GM12878 (cell line): ENCODE measurements around the gene MAML3. TPM values are rescaled to one million over a fixed set of nuclear protein-coding genes. Genes with fewer than 3 reads are reported as not detected.

Experiments
- ATAC-seq: fragments of 200-7000 bp; cut with Tn5 transposase; 3 replicates; pipeline ENCODE4 v1.9.1; 2020; ENCODE audit warnings: mild to moderate bottlenecking, moderate library complexity
- BruUV-seq: library from RNA; stranded (reverse); fragments of 400-500 nt; replicated peaks from 2 replicates; lab custom pipeline; 2021; lab: Mats Ljungman, UMichigan
- CTCF ChIA-PET: fragments of 300-600 bp; sonication (Branson Sonifier 250); formaldehyde crosslinking; extraction: SDS; loops from one replicate; lab custom pipeline; 2021; ENCODE audit warnings: inconsistent platforms; lab: Yijun Ruan, JAX
- POLR2A ChIA-PET: fragments of 350-600 bp; formaldehyde crosslinking; extraction: SDS; loops from one replicate; lab custom pipeline; 2021; ENCODE audit warnings: inconsistent platforms; lab: Charles Lee
- RAD21 ChIA-PET: fragments of 300-600 bp; sonication (Branson Sonifier 250); formaldehyde crosslinking; loops from one replicate; lab custom pipeline; 2023; ENCODE audit warnings: antibody characterized with exemption; ENCODE audit not compliant: unreplicated experiment; lab: Charles Lee
- SMC1A ChIA-PET: fragments of 300-600 bp; sonication (Branson Sonifier 250); formaldehyde crosslinking; loops from one replicate; lab custom pipeline; 2023; ENCODE audit not compliant: unreplicated experiment, uncharacterized antibody; lab: Charles Lee
- DNase-seq: peaks from one replicate; pipeline ENCODE4 v3.0.0-alpha.2; 2011; ENCODE audit warnings: low read depth, low spot score
- FAIRE-seq: peaks from 3 replicates; lab custom pipeline; 2011; peaks lifted over from hg19 to GRCh38; lab: Jason Lieb, UNC
- H2AFZ ChIP-seq: 2 replicates; pipeline ENCODE4 v1.6.0; 2011; ENCODE audit warnings: low read depth, low read length, control low read depth; ENCODE audit not compliant: control insufficient read depth
- H3K27ac ChIP-seq: 2 replicates; pipeline ENCODE4 v1.5.1; 2011; ENCODE audit warnings: control low read depth; ENCODE audit not compliant: control insufficient read depth, insufficient read depth
- H3K27me3 ChIP-seq, 2 experiments: replicated peaks in 1 of 2; 2 replicates each; pipeline versions ENCODE4 v1.6.0 to v1.6.1; 2011; ENCODE audit warnings: low read length in 1 of 2; ENCODE audit not compliant: control insufficient read depth in 2 of 2, insufficient read depth in 2 of 2
- H3K36me3 ChIP-seq, 2 experiments: 2 replicates each; pipeline ENCODE4 v1.5.1; 2011; ENCODE audit warnings: low read length in 1 of 2; ENCODE audit not compliant: control insufficient read depth in 2 of 2, insufficient read depth in 2 of 2
- H3K4me1 ChIP-seq: 2 replicates; pipeline ENCODE4 v1.6.1; 2011; ENCODE audit warnings: mild to moderate bottlenecking, low read length, moderate library complexity, mixed read lengths; ENCODE audit not compliant: control insufficient read depth, insufficient read depth
- H3K4me2 ChIP-seq: 2 replicates; pipeline ENCODE4 v1.6.0; 2011; ENCODE audit warnings: control low read depth; ENCODE audit not compliant: control insufficient read depth, insufficient read depth
- H3K4me3 ChIP-seq: fragments of 200-600 bp; sonication (generic); 2 replicates; pipeline ENCODE4 v1.5.1; 2016
- H3K79me2 ChIP-seq: 2 replicates; pipeline ENCODE4 v1.6.0; 2011; ENCODE audit warnings: low read length; ENCODE audit not compliant: control insufficient read depth, insufficient read depth
- H3K9ac ChIP-seq: 2 replicates; pipeline ENCODE4 v1.8.0; 2011; ENCODE audit warnings: low read length, control low read depth, mixed read lengths; ENCODE audit not compliant: control insufficient read depth, insufficient read depth
- H3K9me3 ChIP-seq: replicated peaks from 3 replicates; pipeline ENCODE4 v1.5.1; 2011; ENCODE audit warnings: mild to moderate bottlenecking, low read length; ENCODE audit not compliant: control insufficient read depth, insufficient read depth
- H4K20me1 ChIP-seq: 2 replicates; pipeline ENCODE4 v1.6.0; 2011; ENCODE audit not compliant: control insufficient read depth, insufficient read depth
- CUX1 ChIP-seq: IDR thresholded peaks from 2 replicates; pipeline ENCODE4 v1.6.1; 2012; ENCODE audit warnings: improper control_type of control experiment, low read depth, low read length; ENCODE audit not compliant: insufficient replicate concordance
- E2F4 ChIP-seq: IDR thresholded peaks from 2 replicates; pipeline ENCODE4 v1.6.1; 2012; ENCODE audit warnings: low read depth, low read length, improper control_type of control experiment
- E2F8 ChIP-seq: fragments of 450-650 bp; IDR thresholded peaks from 2 replicates; pipeline ENCODE4 v1.6.1; 2018; ENCODE audit warnings: mild to moderate bottlenecking, low read depth, moderate library complexity; ENCODE audit not compliant: partially characterized antibody
- HDAC2 ChIP-seq: fragments of 200-600 bp; sonication (generic); IDR thresholded peaks from 2 replicates; pipeline ENCODE4 v1.6.1; 2017
- HDGF ChIP-seq: fragments of 450-650 bp; IDR thresholded peaks from 2 replicates; pipeline ENCODE4 v1.6.1; 2016; ENCODE audit warnings: antibody characterized with exemption
- KDM1A ChIP-seq: fragments of 200-600 bp; sonication (generic); IDR thresholded peaks from 2 replicates; pipeline ENCODE4 v1.6.1; 2016; ENCODE audit warnings: borderline replicate concordance
- MAX ChIP-seq: IDR thresholded peaks from 2 replicates; pipeline ENCODE4 v1.6.1; 2012; ENCODE audit warnings: low read depth, low read length, improper control_type of control experiment
- NKRF ChIP-seq: fragments of 450-650 bp; conservative IDR thresholded peaks from 2 replicates; pipeline ENCODE4 v1.6.1; 2017; ENCODE audit warnings: mild to moderate bottlenecking, moderate library complexity
- PAX8 ChIP-seq: fragments of 450-650 bp; IDR thresholded peaks from 2 replicates; pipeline ENCODE4 v1.6.1; 2017; ENCODE audit warnings: mild to moderate bottlenecking, moderate library complexity
- in situ Hi-C: fragments of 300-500 bp; cut with MboI; formaldehyde crosslinking; loops from 9 replicates; pipeline ENCODE4 v1.14.3; 2018; ENCODE audit warnings: mixed read lengths
- intact Hi-C: fragments of 100-400 bp; cut with micrococcal nuclease; formaldehyde crosslinking; loops from one replicate; pipeline ENCODE4 v1.14.2; 2022; ENCODE audit not compliant: unreplicated experiment
- polyA plus RNA-seq, 11 experiments: library from polyadenylated mRNA; depleted of rRNA in 4 of 11; unstranded in 6 of 11; stranded (reverse) in 5 of 11; fragments of >200 nt; fragmentation: Nextera tagmentation in 4 of 11; fragmentation: Illumina TruSeq in 1 of 11; extraction: Ambion mirVana in 4 of 11; extraction: Trizol in 1 of 11; gene quantifications; 1 replicate in 1 of 11; 2 replicates in 10 of 11; pipeline versions ENCODE4 v1.2.1 to v1.2.3, GENCODE V29; 2011 to 2016; ENCODE audit warnings: inconsistent platforms in 2 of 11, missing spikeins in 2 of 11, low read depth in 1 of 11
- total RNA-seq, 4 experiments: library from RNA; depleted of rRNA in 3 of 4; stranded (reverse); fragments of >200 nt in 3 of 4; fragmentation: Illumina TruSeq in 1 of 4; extraction: Trizol in 1 of 4; gene quantifications; 2 replicates each; pipeline versions ENCODE4 v1.2.1 to v1.2.3, GENCODE V29; 2013 to 2021

The MAML3 gene
- total and polyA plus RNA-seq, 10 of the 15 experiments (the other 5 are each of a cell fraction or from before 2014, with no cell fraction given) = under 0.01 to 0.53 (median 0.06) TPM; not detected in 2

- ChIA-PET POLR2A (no interaction called here), RAD21 (no interaction called here), SMC1A (no interaction called here), CTCF (no interaction called here)
- in situ Hi-C loops (no loop called here), intact Hi-C loops (no loop called here)
- Histone ChIP-seq H2AFZ (no peak overlapping the region), H3K9ac (no peak overlapping the region), H4K20me1 (no peaks in the 10 kb centered on the region), H3K36me3 (no peaks in the 10 kb centered on the region), H3K4me2 (no peak overlapping the region), H3K27me3 (peaks cover 0 to 8% of the 10 kb centered on the region in 2 experiments; a peak in 3 of 4 replicates), H3K9me3 (no peaks in the 10 kb centered on the region), H3K79me2 (no peaks in the 10 kb centered on the region), H3K27ac (no peak overlapping the region), H3K4me1 (no peaks in the 10 kb centered on the region), H3K4me3 (no peak overlapping the region)
- DNase-seq (no peak), ATAC-seq (no peak), FAIRE-seq (no peak)
- BruUV-seq = no TSS peak
- TF ChIP-seq PAX8 (no peak), HDAC2 (no peak), E2F8 (no peak), MAX (no peak), NKRF (no peak), E2F4 (no peak), HDGF (no peak), KDM1A (no peak), CUX1 (no peak)
Measured at GRCh38 chr4:140089216-140089615, 64.8 kb downstream of the MAML3 start.
